ENCODE results near the gene ZNF174.

DNA sequence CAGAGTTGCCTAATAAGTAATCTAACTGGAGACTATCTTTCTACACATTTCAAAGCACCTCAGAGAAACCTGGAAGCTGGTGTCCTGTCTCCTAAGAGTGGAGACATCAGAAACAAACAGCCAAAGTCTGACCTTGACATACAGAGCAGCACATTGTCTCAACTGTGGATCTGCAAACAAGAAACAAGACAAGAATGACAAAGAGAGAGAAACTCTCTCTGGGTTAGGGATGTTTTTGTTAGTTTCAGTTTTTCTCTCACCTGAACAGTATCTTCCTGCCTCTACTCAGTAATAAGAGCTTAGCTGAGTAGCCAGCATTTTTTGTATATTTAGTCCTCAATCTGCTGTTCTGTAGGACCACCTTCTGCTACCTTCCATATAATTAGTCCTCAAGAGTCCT, 33.4 kb downstream of the ZNF174 start:
- TF ChIP-seq POLR2A (IDR thresholded peaks at IDR 0.05) (no peak), EP300 (IDR thresholded peaks at IDR 0.05; ENCODE audit: low read depth) (no peak)
- TF ChIP-seq, protein P1, sequence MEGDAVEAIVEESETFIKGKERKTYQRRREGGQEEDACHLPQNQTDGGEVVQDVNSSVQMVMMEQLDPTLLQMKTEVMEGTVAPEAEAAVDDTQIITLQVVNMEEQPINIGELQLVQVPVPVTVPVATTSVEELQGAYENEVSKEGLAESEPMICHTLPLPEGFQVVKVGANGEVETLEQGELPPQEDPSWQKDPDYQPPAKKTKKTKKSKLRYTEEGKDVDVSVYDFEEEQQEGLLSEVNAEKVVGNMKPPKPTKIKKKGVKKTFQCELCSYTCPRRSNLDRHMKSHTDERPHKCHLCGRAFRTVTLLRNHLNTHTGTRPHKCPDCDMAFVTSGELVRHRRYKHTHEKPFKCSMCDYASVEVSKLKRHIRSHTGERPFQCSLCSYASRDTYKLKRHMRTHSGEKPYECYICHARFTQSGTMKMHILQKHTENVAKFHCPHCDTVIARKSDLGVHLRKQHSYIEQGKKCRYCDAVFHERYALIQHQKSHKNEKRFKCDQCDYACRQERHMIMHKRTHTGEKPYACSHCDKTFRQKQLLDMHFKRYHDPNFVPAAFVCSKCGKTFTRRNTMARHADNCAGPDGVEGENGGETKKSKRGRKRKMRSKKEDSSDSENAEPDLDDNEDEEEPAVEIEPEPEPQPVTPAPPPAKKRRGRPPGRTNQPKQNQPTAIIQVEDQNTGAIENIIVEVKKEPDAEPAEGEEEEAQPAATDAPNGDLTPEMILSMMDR (IDR thresholded peaks at IDR 0.05), result no peak
